ENCODE measurements around the gene LDLRAD4. TPM values are rescaled to one million over a fixed set of nuclear protein-coding genes. Genes with fewer than 3 reads are reported as not detected.
A peak's percentile ranks its signal among the peaks of the same experiment; 100 is the strongest.
"Not testable (repeated sequence)": the region's sequence is repeated elsewhere in the genome, so short reads cannot be mapped to it uniquely, and the experiment has no call there.

Gene LDLRAD4
- total RNA-seq, 1 donor from 2014 or later: 34.5 TPM

DNA sequence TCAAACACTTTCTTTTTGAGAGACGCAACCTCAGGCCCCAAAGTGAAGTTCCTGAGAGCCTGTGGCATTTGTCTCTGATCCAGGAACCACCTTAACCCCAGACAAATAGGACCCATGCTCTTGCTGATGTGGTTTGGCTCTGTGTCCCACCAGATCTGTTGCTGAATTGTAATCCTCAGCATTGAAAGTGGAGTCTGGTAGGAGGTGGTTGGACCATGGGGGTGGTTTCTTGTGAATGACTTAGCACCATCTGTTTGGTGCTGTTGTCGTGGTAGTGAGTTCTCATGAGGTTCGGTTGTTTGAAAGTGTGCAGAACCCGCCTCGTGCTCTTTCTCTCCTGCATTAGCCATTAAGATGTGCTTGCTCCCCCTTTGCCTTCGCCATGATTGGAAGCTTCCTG, 255.2 kb downstream of the LDLRAD4 start:
- intact Hi-C loops (cut with micrococcal nuclease): no loop called here
- Mint-ChIP-seq H3K4me3 (no peak overlapping the region), H3K4me1 (ENCODE audit: low read depth) (peaks cover 15% of the 10 kb centered on the region), H3K27ac (no peak overlapping the region), H3K27me3 (ENCODE audit: insufficient read depth) (no peaks in the 10 kb centered on the region), H3K9me3 (no peaks in the 10 kb centered on the region), H3K36me3 (ENCODE audit: low read depth) (peaks cover 20% of the 10 kb centered on the region)
- DNase-seq (ENCODE audit: low spot score): no peak

GRCh38 chr18:13474336-13474735, 255.8 kb downstream of the LDLRAD4 start:
- Mint-ChIP-seq H3K36me3 (ENCODE audit: low read depth) (peaks cover 20% of the 10 kb centered on the region), H3K27ac (no peak overlapping the region), H3K4me3 (no peak overlapping the region), H3K27me3 (ENCODE audit: insufficient read depth) (no peaks in the 10 kb centered on the region), H3K9me3 (no peaks in the 10 kb centered on the region), H3K4me1 (ENCODE audit: low read depth) (peaks cover 9% of the 10 kb centered on the region)
- DNase-seq (ENCODE audit: low spot score): no peak
- intact Hi-C loops (cut with micrococcal nuclease): no loop called here

- Mint-ChIP-seq H3K36me3 (ENCODE audit: low read depth) (peaks cover 17% of the 10 kb centered on the region), H3K4me3 (no peak overlapping the region), H3K9me3 (no peaks in the 10 kb centered on the region), H3K27ac (no peak overlapping the region), H3K4me1 (ENCODE audit: low read depth) (peaks cover 6% of the 10 kb centered on the region), H3K27me3 (ENCODE audit: insufficient read depth) (no peaks in the 10 kb centered on the region)
- DNase-seq (ENCODE audit: low spot score): no peak
- intact Hi-C loops (cut with micrococcal nuclease): no loop called here
These were observed 256.5 kb downstream of the LDLRAD4 start for GRCh38 chr18:13474907-13475545.

DNA sequence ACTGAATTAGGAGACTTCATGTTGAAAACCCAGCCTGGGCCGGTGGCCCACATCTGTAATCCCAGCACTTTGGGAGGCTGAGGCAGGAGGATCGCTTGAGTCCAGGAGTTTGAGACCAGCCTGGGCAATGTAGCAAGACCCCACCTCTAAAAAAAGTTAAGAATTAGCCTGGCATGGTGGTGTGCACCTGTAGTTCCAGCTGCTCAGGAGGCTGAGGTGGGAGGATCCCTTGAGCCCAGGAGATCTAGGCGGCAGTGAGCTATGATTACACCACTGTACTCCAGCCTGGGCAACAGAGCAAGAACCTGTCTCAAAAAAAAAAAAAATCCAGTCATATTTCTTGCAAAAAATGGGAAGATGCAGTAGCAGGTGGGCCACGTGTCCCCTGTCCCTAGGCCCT, 257.8 kb downstream of the LDLRAD4 start:
- H3K9me3 Mint-ChIP-seq; H3K27ac Mint-ChIP-seq; H3K27me3 Mint-ChIP-seq (ENCODE audit: insufficient read depth); DNase-seq (ENCODE audit: low spot score); H3K4me3 Mint-ChIP-seq; intact Hi-C loops (cut with micrococcal nuclease): not testable (repeated sequence)
- Mint-ChIP-seq H3K4me1 (ENCODE audit: low read depth) (peaks cover 13% of the 10 kb centered on the region), H3K36me3 (ENCODE audit: low read depth) (peaks cover 12% of the 10 kb centered on the region)

DNA sequence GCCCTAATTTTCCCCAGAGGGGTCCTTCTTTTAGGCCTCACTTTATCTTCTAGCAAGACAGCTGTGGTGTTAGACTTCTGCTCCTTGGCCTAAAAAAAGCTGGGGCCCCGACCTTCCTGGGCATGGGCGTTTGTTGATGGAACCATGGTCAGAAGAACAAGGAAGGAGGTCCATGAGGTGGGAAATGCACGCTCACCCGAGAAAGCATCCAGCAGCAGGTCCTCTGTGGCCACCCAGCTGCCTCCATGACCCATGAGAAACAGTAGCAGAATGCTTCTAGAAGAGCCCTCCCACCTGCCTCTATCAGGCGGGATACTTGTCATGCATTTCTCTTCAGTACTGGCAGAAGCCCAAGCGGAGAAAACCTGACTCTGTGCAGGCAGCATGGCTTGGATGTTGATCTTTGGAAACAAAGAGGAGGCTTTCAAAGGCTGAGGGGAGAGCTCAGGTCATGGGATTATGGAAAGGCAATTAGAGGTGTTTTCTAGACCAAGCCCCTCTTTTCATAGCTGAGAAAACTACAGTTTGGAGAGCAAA, 258.7 kb downstream of the LDLRAD4 start:
- Mint-ChIP-seq H3K27ac (no peak overlapping the region), H3K36me3 (ENCODE audit: low read depth) (peaks cover 15% of the 10 kb centered on the region), H3K4me1 (ENCODE audit: low read depth) (peaks cover 13% of the 10 kb centered on the region), H3K9me3 (no peaks in the 10 kb centered on the region), H3K4me3 (no peak overlapping the region), H3K27me3 (ENCODE audit: insufficient read depth) (no peaks in the 10 kb centered on the region)
- DNase-seq (ENCODE audit: low spot score): no peak
- intact Hi-C loops (cut with micrococcal nuclease): no loop called here

DNA sequence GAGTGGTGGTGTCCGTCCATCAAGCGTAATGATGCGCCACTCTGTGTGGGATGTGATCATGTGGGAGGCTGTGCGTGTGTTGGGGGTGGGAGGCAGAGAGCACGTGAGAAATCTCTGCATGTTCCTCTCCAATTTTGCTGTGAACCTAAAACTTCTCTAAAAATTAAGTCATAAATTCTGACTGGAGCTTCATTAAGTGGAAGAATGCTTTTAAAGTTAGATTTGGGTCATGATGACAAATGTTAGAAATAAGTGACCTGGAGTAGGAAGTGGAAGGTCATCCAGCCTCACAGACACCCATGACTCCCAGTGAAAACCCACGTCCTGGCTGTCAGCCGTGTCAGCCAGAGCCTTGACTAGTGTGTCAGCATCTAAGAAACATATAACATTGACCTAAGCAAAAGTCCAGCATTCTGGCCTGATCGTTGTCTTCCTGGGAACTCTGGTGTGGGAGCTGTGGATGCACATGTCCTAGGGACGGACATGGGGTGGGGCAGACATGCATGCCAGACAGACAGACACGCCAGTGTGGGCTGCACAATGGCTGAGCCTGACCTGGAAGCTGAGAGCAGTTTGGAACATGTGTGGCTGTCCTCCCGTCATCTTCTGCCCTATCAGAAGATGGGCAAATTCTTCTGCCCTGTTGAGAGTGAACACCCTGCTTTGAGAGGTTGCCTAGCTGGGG, 262.2 kb downstream of the LDLRAD4 start:
- H3K27me3 Mint-ChIP-seq (ENCODE audit: insufficient read depth): no peaks in the 10 kb centered on the region
- H3K4me1 Mint-ChIP-seq (ENCODE audit: low read depth): peaks cover 18% of the 10 kb centered on the region
- no peak for DNase-seq (ENCODE audit: low spot score)
- H3K36me3 Mint-ChIP-seq (ENCODE audit: low read depth): peaks cover 11% of the 10 kb centered on the region
- H3K4me3 Mint-ChIP-seq: no peak overlapping the region
- H3K27ac Mint-ChIP-seq: peak overlapping the region; percentile 32
- intact Hi-C loops (cut with micrococcal nuclease): no loop called here
- no peaks in the 10 kb centered on the region for H3K9me3 Mint-ChIP-seq

- no peaks in the 10 kb centered on the region for H3K27me3 Mint-ChIP-seq (ENCODE audit: insufficient read depth)
- peaks cover 10% of the 10 kb centered on the region for H3K36me3 Mint-ChIP-seq (ENCODE audit: low read depth)
- H3K4me1 Mint-ChIP-seq (ENCODE audit: low read depth): peaks cover 18% of the 10 kb centered on the region
- intact Hi-C loops (cut with micrococcal nuclease): no loop called here
- no peak overlapping the region for H3K4me3 Mint-ChIP-seq
- H3K27ac Mint-ChIP-seq: no peak overlapping the region
- H3K9me3 Mint-ChIP-seq: no peaks in the 10 kb centered on the region
- DNase-seq (ENCODE audit: low spot score): no peak
These were observed 262.8 kb downstream of the LDLRAD4 start for GRCh38 chr18:13481331-13481730.

- H3K27me3 Mint-ChIP-seq (ENCODE audit: insufficient read depth): no peaks in the 10 kb centered on the region
- intact Hi-C loops (cut with micrococcal nuclease): no loop called here
- no peak overlapping the region for H3K4me3 Mint-ChIP-seq
- H3K9me3 Mint-ChIP-seq: no peaks in the 10 kb centered on the region
- no peak overlapping the region for H3K27ac Mint-ChIP-seq
- H3K4me1 Mint-ChIP-seq (ENCODE audit: low read depth): peaks cover 18% of the 10 kb centered on the region
- DNase-seq (ENCODE audit: low spot score): no peak
- H3K36me3 Mint-ChIP-seq (ENCODE audit: low read depth): peaks cover 10% of the 10 kb centered on the region
These were observed 263.5 kb downstream of the LDLRAD4 start for GRCh38 chr18:13481820-13482617.

GRCh38 chr18:13482618-13482945, 264.0 kb downstream of the LDLRAD4 start:
- peaks cover 10% of the 10 kb centered on the region for H3K36me3 Mint-ChIP-seq (ENCODE audit: low read depth)
- no peaks in the 10 kb centered on the region for H3K27me3 Mint-ChIP-seq (ENCODE audit: insufficient read depth)
- H3K4me3 Mint-ChIP-seq: no peak overlapping the region
- no peaks in the 10 kb centered on the region for H3K9me3 Mint-ChIP-seq
- H3K4me1 Mint-ChIP-seq (ENCODE audit: low read depth): peaks cover 18% of the 10 kb centered on the region
- intact Hi-C loops (cut with micrococcal nuclease): no loop called here
- no peak for DNase-seq (ENCODE audit: low spot score)
- no peak overlapping the region for H3K27ac Mint-ChIP-seq

GRCh38 chr18:13483316-13484270, 265.0 kb downstream of the LDLRAD4 start:
- H3K36me3 Mint-ChIP-seq (ENCODE audit: low read depth): peaks cover 6% of the 10 kb centered on the region
- no peaks in the 10 kb centered on the region for H3K9me3 Mint-ChIP-seq
- no peak overlapping the region for H3K4me3 Mint-ChIP-seq
- H3K27ac Mint-ChIP-seq: no peak overlapping the region
- H3K4me1 Mint-ChIP-seq (ENCODE audit: low read depth): peaks cover 18% of the 10 kb centered on the region
- intact Hi-C loops (cut with micrococcal nuclease): no loop called here
- H3K27me3 Mint-ChIP-seq (ENCODE audit: insufficient read depth): no peaks in the 10 kb centered on the region
- no peak for DNase-seq (ENCODE audit: low spot score)

GRCh38 chr18:13485182-13485581, 266.6 kb downstream of the LDLRAD4 start:
- no peak for DNase-seq (ENCODE audit: low spot score)
- H3K27ac Mint-ChIP-seq: no peak overlapping the region
- H3K27me3 Mint-ChIP-seq (ENCODE audit: insufficient read depth): no peaks in the 10 kb centered on the region
- intact Hi-C loops (cut with micrococcal nuclease): no loop called here
- peaks cover 14% of the 10 kb centered on the region for H3K4me1 Mint-ChIP-seq (ENCODE audit: low read depth)
- H3K9me3 Mint-ChIP-seq: no peaks in the 10 kb centered on the region
- H3K4me3 Mint-ChIP-seq: no peak overlapping the region
- H3K36me3 Mint-ChIP-seq (ENCODE audit: low read depth): peaks cover 5% of the 10 kb centered on the region

DNA sequence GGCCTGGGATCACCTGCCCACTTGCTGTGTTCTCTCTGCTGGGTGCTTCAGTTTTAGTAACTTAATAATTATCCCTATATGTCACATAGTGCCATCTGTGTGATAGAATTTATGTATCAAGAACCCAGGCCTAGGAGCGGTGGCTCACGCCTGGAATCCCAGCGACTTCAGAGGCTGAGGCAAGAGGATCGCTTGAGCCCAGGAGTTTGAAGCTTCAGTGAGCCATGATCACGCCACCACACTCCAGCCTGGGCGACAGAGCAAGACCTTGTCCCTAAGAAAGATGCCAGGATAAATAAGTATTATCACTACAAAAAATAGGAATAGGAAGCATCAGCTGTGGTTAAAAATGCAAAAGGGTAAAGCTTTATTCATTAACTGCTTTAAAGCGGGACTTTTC, 267.0 kb downstream of the LDLRAD4 start:
- H3K36me3 Mint-ChIP-seq (ENCODE audit: low read depth): peaks cover 5% of the 10 kb centered on the region
- H3K9me3 Mint-ChIP-seq: no peaks in the 10 kb centered on the region
- intact Hi-C loops (cut with micrococcal nuclease): no loop called here
- no peak overlapping the region for H3K4me3 Mint-ChIP-seq
- no peak overlapping the region for H3K27ac Mint-ChIP-seq
- peaks cover 10% of the 10 kb centered on the region for H3K4me1 Mint-ChIP-seq (ENCODE audit: low read depth)
- no peak for DNase-seq (ENCODE audit: low spot score)
- H3K27me3 Mint-ChIP-seq (ENCODE audit: insufficient read depth): no peaks in the 10 kb centered on the region

Measured in activated T-helper 1 cell treated with anti-CD3 and anti-CD28 coated beads, Interleukin-12 subunit alpha, Interleukin-12 subunit beta, Interleukin-2, Interleukin-4 antibody, amounts not matched to agents 30 ng/mL and 10 ng/mL and 1 ng/mL, durations not matched to agents 14 hours and 24 hours and 36 hours (primary cell).